OCI-LY3 (cell line): ENCODE data around the gene IQSEC1.

Experiments used
- H2AFZ ChIP-seq: fragments of 200-600, 300-600 bp; shearing (Covaris generic); 2 replicates; pipeline ENCODE4 v1.6.0; 2014; ENCODE audit warnings: antibody characterized with exemption, low read depth, low read length
- H3K27ac ChIP-seq: fragments of 200-600, 300-600 bp; sonication (generic); 2 replicates; pipeline ENCODE4 v1.5.1; 2014; ENCODE audit warnings: mild to moderate bottlenecking, low read length, moderate library complexity, mixed read lengths
- H3K27me3 ChIP-seq: fragments of 200-600, 300-600 bp; sonication (generic); 2 replicates; pipeline ENCODE4 v1.6.1; 2014; ENCODE audit warnings: low read depth, low read length, mixed read lengths
- H3K36me3 ChIP-seq: fragments of 200-600, 300-600 bp; sonication (generic); replicated peaks from 2 replicates; pipeline ENCODE3; 2014; ENCODE audit warnings: low read depth, low read length, mixed read lengths
- H3K4me1 ChIP-seq: fragments of 300-600, 200-600 bp; sonication (generic); 2 replicates; pipeline ENCODE4 v1.6.1; 2014; ENCODE audit warnings: low read length, mixed read lengths
- H3K4me2 ChIP-seq: fragments of 200-600, 300-600 bp; sonication (generic); 2 replicates; pipeline ENCODE4 v1.6.1; 2014; ENCODE audit warnings: low read length, mixed read lengths
- H3K4me3 ChIP-seq: fragments of 300-600, 200-600 bp; sonication (generic); 2 replicates; pipeline ENCODE4 v1.5.1; 2014; ENCODE audit warnings: antibody characterized with exemption, mild to moderate bottlenecking, low read length, moderate library complexity
- H3K79me2 ChIP-seq: fragments of 300-600, 200-600 bp; shearing (Covaris generic); 2 replicates; pipeline ENCODE4 v1.6.1; 2014; ENCODE audit warnings: mild to moderate bottlenecking, low read length, mixed read lengths
- H3K9ac ChIP-seq: fragments of 300-600, 200-600 bp; shearing (Covaris generic); 2 replicates; pipeline ENCODE4 v1.6.0; 2014; ENCODE audit warnings: mild to moderate bottlenecking, low read length, moderate library complexity
- H3K9me3 ChIP-seq: fragments of 200-600, 300-600 bp; shearing (Covaris generic); 2 replicates; pipeline ENCODE4 v1.6.1; 2014; ENCODE audit warnings: low read length, mixed read lengths; ENCODE audit not compliant: insufficient read depth
- H4K20me1 ChIP-seq: fragments of 200-600, 300-600 bp; sonication (generic); 2 replicates; pipeline ENCODE4 v1.6.1; 2016; ENCODE audit warnings: low read length, mixed read lengths; ENCODE audit not compliant: insufficient read depth
- CTCF ChIP-seq: fragments of 200-600, 300-600 bp; sonication (generic); IDR thresholded peaks from 2 replicates; pipeline ENCODE4 v1.5.1; 2014; ENCODE audit warnings: antibody characterized with exemption, low read length, low read depth
- EZH2phosphoT487 ChIP-seq: fragments of 200-600 bp; shearing (Covaris generic); IDR thresholded peaks from 2 replicates; pipeline ENCODE4 v1.6.1; 2018; ENCODE audit warnings: antibody characterized with exemption, mixed run types, low read depth

Gene IQSEC1

GRCh38 chr3:12964711-12965612 is 108.3 kb downstream of the IQSEC1 start:
- Histone ChIP-seq H2AFZ (no peak overlapping the region), H3K4me1 (peaks cover 17% of the 10 kb centered on the region), H3K9ac (no peak overlapping the region), H3K4me2 (no peak overlapping the region), H4K20me1 (peaks cover 98% of the 10 kb centered on the region), H3K9me3 (no peaks in the 10 kb centered on the region), H3K27ac (no peak overlapping the region), H3K27me3 (no peaks in the 10 kb centered on the region), H3K36me3 (peaks cover 53% of the 10 kb centered on the region), H3K79me2 (peaks cover 97% of the 10 kb centered on the region), H3K4me3 (no peak overlapping the region)
- TF ChIP-seq CTCF (no peak), EZH2phosphoT487 (no peak)

- Histone ChIP-seq H3K27ac (no peak overlapping the region), H3K4me3 (no peak overlapping the region), H3K4me2 (no peak overlapping the region), H4K20me1 (peaks cover 98% of the 10 kb centered on the region), H3K9me3 (no peaks in the 10 kb centered on the region), H3K27me3 (no peaks in the 10 kb centered on the region), H3K9ac (no peak overlapping the region), H3K36me3 (peaks cover 52% of the 10 kb centered on the region), H3K4me1 (peaks cover 25% of the 10 kb centered on the region), H2AFZ (no peak overlapping the region), H3K79me2 (peaks cover 97% of the 10 kb centered on the region)
- TF ChIP-seq CTCF (no peak), EZH2phosphoT487 (no peak)
Measured at GRCh38 chr3:12963922-12964701, 109.1 kb downstream of the IQSEC1 start.

GRCh38 chr3:12963231-12963896 is 109.9 kb downstream of the IQSEC1 start:
- Histone ChIP-seq H3K4me1 (peaks cover 31% of the 10 kb centered on the region), H3K4me2 (no peak overlapping the region), H3K9ac (no peak overlapping the region), H3K79me2 (peaks cover 97% of the 10 kb centered on the region), H3K27me3 (no peaks in the 10 kb centered on the region), H3K36me3 (peaks cover 52% of the 10 kb centered on the region), H4K20me1 (peaks cover 98% of the 10 kb centered on the region), H3K27ac (no peak overlapping the region), H2AFZ (no peak overlapping the region), H3K9me3 (no peaks in the 10 kb centered on the region), H3K4me3 (no peak overlapping the region)
- TF ChIP-seq EZH2phosphoT487, result no peak
- no peak for TF ChIP-seq CTCF

- peaks cover 100% of the 10 kb centered on the region for H3K79me2 ChIP-seq
Measured at GRCh38 chr3:12962292-12962691, 110.9 kb downstream of the IQSEC1 start.

More at GRCh38 chr3:12962292-12962691, 110.9 kb downstream of the IQSEC1 start:
- Histone ChIP-seq H3K36me3 (peaks cover 50% of the 10 kb centered on the region), H3K4me1 (peaks cover 31% of the 10 kb centered on the region), H3K4me2 (no peak overlapping the region), H3K27ac (no peak overlapping the region), H3K27me3 (no peaks in the 10 kb centered on the region), H4K20me1 (peaks cover 100% of the 10 kb centered on the region), H2AFZ (no peak overlapping the region), H3K9ac (no peak overlapping the region), H3K9me3 (no peaks in the 10 kb centered on the region), H3K4me3 (no peak overlapping the region)
- TF ChIP-seq EZH2phosphoT487, result no peak
- no peak for TF ChIP-seq CTCF
